ENCODE data around the gene CD80.

CD80 gene

DNA sequence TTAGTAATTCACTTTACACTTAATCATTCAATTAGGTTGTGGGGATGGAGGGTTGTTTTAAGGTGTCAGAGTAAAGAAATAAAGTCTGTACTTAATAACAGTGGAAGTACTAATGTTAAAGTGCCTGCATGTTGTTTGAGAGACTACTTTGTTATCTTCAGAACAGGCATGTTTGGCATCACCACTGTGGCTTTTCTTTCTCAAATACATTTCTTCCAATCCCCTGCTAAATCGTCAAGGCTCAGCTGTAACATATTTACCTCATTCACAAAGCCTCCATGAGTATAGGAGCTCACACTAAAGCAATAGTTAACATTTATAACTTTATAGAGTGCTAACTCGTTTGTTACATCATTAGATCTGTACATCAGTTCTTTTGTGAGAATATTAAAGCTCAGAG lies 58.5 kb downstream of the CD80 start:
- no peak overlapping the region for H3K4me3 ChIP-seq (ENCODE audit: low read depth, low read length)
- TF ChIP-seq, protein P1, sequence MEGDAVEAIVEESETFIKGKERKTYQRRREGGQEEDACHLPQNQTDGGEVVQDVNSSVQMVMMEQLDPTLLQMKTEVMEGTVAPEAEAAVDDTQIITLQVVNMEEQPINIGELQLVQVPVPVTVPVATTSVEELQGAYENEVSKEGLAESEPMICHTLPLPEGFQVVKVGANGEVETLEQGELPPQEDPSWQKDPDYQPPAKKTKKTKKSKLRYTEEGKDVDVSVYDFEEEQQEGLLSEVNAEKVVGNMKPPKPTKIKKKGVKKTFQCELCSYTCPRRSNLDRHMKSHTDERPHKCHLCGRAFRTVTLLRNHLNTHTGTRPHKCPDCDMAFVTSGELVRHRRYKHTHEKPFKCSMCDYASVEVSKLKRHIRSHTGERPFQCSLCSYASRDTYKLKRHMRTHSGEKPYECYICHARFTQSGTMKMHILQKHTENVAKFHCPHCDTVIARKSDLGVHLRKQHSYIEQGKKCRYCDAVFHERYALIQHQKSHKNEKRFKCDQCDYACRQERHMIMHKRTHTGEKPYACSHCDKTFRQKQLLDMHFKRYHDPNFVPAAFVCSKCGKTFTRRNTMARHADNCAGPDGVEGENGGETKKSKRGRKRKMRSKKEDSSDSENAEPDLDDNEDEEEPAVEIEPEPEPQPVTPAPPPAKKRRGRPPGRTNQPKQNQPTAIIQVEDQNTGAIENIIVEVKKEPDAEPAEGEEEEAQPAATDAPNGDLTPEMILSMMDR (IDR thresholded peaks at IDR 0.05; ENCODE audit: control insufficient read depth, extremely low read depth, insufficient read depth), result no peak
- DNase-seq (ENCODE audit: low read depth), result no peak

DNA sequence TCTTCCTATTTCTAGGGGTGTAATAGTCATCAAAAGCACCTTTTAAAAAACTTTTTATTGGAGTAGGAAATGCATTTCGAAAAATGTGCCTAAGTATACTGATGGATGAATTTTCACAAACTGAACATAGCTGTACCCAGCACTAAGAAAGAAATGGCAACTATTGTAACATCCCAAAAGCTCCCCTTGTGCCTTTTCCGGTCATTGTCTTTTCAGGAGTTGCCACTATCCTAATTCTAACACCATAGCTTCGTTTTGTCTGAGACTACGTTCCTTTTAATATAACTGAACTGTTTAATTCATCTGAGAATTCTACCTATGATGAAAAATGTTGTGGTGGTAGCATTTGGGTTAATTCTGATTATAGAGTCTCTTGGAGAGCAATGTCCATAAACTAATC lies 59.1 kb downstream of the CD80 start:
- H3K4me3 ChIP-seq (ENCODE audit: low read depth, low read length), result no peak overlapping the region
- no peak for DNase-seq (ENCODE audit: low read depth)
- TF ChIP-seq, protein P1 (IDR thresholded peaks at IDR 0.05; ENCODE audit: control insufficient read depth, extremely low read depth, insufficient read depth), result no peak

DNA sequence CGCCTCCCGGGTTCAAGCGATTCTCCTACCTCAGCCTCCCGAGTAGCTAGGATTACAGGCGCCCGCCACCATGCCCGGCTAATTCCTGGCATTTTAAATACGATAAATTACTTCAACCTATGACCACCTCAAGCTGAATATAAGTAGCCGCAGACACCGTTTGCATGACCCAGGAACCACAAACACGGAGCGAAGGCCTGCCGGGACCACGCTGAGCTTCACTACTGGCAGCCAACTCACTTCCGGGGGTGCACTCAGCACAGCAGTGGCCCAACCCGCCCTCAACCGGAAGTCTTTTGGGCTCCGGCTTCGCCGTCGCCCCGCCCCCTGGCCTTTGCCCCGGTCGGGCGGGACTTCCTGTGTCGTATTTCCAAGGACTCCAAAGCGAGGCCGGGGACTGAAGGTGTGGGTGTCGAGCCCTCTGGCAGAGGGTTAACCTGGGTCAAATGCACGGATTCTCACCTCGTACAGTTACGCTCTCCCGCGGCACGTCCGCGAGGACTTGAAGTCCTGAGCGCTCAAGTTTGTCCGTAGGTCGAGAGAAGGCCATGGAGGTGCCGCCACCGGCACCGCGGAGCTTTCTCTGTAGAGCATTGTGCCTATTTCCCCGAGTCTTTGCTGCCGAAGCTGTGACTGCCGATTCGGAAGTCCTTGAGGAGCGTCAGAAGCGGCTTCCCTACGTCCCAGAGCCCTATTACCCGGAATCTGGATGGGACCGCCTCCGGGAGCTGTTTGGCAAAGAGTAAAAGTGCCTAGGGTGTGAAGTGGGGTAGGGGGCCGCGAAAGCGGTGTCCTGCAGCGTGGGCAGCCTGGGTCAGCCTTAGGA lies 61.0 kb downstream of the CD80 start, which contains the start of gene TIMMDC1:
TIMMDC1 (plus strand) TSS at position 362 of the 826 bp plus-strand sequence; CDS start at position 549, 187 bp downstream.
- TF ChIP-seq, protein P1 (IDR thresholded peaks at IDR 0.05; ENCODE audit: control insufficient read depth, extremely low read depth, insufficient read depth), result no peak
- peak within 1 kb of the TSS; percentile 95 for H3K4me3 ChIP-seq (ENCODE audit: low read depth, low read length)
- peak; percentile 92 for DNase-seq (ENCODE audit: low read depth)

DNA sequence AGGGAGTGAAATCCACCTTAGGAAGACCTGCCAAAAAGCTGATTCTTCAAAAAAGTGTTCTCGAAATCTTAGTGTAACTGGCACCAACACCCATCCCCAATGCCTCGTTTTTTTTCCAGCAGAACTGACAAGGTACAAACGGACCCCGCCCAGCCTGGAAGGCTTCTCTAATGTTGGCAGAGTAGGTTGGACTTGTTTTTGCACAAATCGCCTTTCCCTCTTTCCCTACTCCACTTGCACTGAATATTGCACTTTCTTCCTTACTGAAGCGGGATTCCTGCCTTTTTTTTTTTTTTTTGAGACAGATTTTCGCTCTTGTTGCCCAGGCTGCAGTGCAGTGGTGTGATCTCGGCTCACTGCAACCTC lies 61.6 kb downstream of the CD80 start:
- TF ChIP-seq, protein P1 (IDR thresholded peaks at IDR 0.05; ENCODE audit: control insufficient read depth, extremely low read depth, insufficient read depth), result no peak
- DNase-seq (ENCODE audit: low read depth), result peak; percentile 27
- H3K4me3 ChIP-seq (ENCODE audit: low read depth, low read length), result peak overlapping the region; percentile 95

DNA sequence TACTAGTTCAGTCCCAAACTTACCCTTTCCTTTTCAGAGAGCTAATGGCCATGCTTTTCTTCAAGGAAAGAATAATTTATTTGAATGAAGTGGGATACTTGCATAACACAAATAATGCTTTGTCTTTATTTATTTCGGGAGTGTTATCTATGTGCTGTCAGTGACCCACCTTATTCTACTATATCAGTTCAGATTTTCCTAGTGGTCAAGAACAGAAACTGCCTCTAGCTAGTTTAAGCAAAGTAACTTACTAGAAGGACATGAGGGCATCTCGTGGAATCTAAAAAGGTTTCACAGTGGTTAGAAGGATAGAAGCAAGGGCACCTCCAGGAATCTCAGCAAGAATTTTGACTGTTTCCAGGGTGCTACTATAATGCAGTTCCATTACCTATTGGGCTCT lies 64.8 kb downstream of the CD80 start:
- no peak for DNase-seq (ENCODE audit: low read depth)
- H3K4me3 ChIP-seq (ENCODE audit: low read depth, low read length), result no peak overlapping the region
- TF ChIP-seq, protein P1 (IDR thresholded peaks at IDR 0.05; ENCODE audit: control insufficient read depth, extremely low read depth, insufficient read depth), result no peak

DNA sequence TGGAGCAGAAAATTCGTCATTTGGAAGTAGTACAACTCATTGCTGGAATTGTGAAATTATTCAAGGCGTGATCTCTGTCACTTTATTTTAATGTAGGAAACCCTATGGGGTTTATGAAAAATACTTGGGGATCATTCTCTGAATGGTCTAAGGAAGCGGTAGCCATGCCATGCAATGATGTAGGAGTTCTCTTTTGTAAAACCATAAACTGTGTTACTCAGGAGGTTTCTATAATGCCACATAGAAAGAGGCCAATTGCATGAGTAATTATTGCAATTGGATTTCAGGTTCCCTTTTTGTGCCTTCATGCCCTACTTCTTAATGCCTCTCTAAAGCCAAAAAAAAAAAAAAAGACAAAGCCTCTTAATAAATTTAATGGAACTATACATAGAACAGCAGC lies 66.6 kb downstream of the CD80 start:
- no peak overlapping the region for H3K4me3 ChIP-seq (ENCODE audit: low read depth, low read length)
- TF ChIP-seq, protein P1 (IDR thresholded peaks at IDR 0.05; ENCODE audit: control insufficient read depth, extremely low read depth, insufficient read depth), result no peak

DNA sequence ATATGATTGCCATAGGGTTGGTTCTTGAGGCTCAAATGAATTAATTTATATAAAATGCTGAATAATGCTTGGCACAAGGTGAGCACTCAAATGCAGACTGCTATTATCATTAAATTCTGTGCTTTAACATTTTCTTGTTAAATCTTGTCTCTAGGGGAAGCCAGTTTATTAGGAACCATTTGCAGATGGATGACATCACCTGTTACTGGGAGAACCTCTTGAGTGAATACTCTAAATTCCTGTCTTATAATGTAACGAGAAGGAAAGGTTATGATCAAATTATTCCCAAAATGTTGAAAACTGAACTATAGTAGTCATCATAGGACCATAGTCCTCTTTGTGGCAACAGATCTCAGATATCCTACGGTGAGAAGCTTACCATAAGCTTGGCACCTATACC lies 67.3 kb downstream of the CD80 start:
- no peak overlapping the region for H3K4me3 ChIP-seq (ENCODE audit: low read depth, low read length)
- DNase-seq (ENCODE audit: low read depth), result no peak
- TF ChIP-seq, protein P1 (IDR thresholded peaks at IDR 0.05; ENCODE audit: control insufficient read depth, extremely low read depth, insufficient read depth), result no peak

More for the DNA sequence above, 66.6 kb downstream of the CD80 start:
- DNase-seq (ENCODE audit: low read depth), result no peak

Data from LNCaP clone FGC (cell line).